Measurements from ENCODE around the gene FURIN. TPM values are rescaled to one million over a fixed set of nuclear protein-coding genes. Genes with fewer than 3 reads are reported as not detected.
"Not testable (repeated sequence)": the region's sequence is repeated elsewhere in the genome, so short reads cannot be mapped to it uniquely, and the experiment has no call there.

The FURIN gene
- polyA plus RNA-seq, 4 donors: 44.0 to 58.8 (median 51.6) TPM

DNA sequence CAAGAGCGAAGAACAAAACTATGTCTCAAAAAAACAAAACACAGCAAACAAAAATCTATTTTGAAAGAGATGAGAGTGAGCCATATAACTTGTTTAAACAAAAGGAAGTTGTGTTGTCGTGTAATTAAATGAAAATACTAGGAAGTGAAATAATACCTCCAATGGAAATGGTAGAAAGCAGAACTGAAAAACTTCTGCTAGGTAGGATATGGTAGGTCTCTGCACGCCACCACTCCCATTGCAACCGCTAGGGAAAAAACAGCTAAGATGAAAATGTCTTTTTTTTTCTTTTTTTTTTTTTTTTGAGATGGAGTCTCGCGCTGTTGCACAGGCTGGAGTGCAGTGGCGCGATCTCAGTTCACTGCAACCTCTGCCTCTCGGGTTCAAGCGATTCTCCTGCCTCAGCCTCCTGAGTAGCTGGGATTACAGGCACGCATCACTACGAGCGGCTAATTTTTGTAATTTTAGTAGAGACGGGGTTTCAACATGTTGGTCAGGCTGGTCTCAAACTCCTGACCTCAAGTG is 28.8 kb downstream of the FURIN start:
- DNase-seq (ENCODE audit: low read depth in 4 of 4, low spot score in 2 of 4): not testable (repeated sequence)

DNA sequence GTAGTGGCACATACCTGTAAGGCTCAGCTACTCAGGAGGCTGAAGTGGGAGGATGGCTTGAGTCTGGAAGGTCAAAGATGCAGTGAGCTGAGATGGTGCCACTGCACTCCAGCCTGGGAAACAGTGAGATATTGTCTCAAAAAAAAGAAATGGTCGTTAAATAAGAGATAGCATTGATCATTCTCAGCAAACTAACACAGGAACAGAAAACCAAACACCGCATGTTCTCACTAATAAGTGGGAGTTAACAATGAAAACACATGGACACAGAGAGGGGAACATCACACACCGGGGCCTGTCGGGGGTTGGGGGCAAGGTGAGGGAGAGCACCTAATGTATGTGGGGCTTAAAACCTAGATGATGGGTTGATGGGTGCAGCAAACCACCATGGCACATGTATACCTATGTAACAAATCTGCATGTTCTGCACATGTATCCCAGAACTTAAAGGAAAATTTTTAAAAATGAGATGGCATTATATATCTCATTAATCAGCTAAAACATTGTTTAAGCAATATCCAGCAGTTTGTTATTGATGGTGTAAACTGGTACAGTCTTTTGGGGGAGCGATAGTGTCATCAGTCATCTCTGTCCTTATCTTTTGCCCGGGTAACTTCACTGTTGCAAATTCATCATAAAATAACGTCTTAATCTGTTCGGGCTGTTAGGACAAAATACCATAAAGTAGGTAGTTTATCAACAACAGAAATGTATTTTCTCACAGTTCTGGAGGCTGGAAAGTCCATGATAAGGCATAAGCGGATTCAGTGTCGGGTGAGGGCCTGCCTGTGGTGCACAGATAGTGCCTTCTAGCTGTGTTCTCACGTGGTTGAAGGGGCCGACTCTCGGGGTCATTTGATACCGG is 33.0 kb downstream of the FURIN start:
- no peak for DNase-seq (ENCODE audit: low read depth in 4 of 4, low spot score in 2 of 4)

DNA sequence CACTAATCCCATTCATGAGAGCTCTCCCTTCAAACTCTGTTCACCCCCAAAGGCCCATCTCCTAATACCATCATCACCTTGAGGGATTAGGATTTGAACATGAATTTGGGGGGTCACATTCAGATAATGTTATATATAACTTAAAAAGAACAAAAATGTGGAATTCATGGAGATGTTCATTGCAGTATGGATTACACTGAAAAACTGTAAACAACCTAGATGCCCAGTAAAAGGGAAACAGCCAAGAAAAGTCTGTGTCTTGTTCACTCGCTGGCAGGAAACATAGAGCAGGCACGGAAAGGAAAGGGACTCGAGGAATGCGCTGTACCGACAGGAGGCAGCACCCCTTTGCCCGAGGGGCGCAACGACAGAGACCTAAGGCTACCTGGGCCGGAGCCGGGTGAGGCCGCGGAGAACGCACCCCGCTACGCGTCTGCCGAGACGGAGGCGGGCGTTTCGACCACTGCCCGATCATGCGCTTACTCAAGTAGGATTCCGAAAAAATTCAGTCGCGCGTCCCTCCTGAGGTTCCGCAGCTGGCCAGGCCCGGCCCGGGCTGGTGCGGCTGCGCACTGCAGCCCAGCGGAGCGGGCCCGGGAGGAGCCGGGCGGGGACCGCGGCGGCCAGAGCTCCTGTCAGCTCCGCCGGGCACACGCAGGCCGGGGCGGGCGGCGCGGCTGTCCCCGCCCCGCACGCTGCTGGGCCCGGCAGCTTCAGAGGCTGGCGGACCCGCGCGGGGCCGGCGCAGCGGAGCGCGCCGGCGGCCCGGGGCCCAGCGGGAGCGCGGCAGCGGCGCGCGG is 33.9 kb downstream of the FURIN start:
- DNase-seq (ENCODE audit: low read depth in 4 of 4, low spot score in 2 of 4): peak in 2 of 4 donors; percentile 69 to 71

DNA sequence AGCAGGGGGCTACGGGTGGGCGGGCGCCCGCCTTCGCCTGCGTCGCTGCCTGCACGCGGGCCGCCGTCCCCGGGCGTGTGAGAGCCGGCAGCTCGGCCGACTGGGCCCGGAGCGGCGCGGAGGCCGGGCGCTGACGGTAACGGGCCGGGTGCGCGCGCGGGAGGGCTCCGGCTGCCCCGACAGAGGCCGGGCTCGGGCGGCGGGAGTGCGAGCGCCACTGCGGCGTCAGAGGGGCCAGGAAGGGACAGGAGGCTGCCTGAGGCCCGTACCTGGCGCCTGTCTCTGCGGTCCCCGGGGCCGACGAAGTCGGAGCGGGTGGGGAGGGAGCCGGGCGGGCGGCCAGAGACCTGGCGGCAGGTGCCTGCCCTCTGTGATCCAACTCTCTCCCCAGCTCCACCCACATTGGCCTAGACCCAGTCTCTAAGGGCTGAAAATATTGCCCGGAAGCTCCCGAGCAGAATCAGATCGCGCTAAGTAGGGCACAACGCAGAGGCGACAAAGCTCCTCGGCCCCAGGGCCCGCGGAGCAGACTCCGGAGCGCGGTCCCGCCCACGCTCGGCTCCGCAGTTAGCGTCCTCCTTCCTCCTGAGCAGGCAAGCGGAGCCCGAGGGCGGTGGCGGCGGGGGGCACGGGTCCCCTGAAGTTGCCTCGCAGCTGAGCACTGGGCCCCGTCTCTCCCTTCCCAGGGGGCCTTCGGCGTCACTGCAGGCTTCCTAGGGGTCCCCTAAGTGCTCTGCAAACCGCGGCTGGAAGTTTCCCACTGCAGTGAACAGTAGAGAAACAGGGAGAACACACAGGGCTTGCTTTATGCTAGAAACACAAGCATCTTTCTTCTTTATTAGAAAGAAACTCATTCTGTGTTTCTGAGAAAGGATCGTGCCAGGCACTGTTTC is 34.7 kb downstream of the FURIN start, which contains the start of gene MAN2A2:
Gene MAN2A2 (plus strand): TSS at position 463 of the 893 bp plus-strand sequence. CDS start 906 bp downstream, outside the sequence.
- peak in 1 of 4 donors; percentile 49 for DNase-seq (ENCODE audit: low read depth in 4 of 4, low spot score in 2 of 4)

DNA sequence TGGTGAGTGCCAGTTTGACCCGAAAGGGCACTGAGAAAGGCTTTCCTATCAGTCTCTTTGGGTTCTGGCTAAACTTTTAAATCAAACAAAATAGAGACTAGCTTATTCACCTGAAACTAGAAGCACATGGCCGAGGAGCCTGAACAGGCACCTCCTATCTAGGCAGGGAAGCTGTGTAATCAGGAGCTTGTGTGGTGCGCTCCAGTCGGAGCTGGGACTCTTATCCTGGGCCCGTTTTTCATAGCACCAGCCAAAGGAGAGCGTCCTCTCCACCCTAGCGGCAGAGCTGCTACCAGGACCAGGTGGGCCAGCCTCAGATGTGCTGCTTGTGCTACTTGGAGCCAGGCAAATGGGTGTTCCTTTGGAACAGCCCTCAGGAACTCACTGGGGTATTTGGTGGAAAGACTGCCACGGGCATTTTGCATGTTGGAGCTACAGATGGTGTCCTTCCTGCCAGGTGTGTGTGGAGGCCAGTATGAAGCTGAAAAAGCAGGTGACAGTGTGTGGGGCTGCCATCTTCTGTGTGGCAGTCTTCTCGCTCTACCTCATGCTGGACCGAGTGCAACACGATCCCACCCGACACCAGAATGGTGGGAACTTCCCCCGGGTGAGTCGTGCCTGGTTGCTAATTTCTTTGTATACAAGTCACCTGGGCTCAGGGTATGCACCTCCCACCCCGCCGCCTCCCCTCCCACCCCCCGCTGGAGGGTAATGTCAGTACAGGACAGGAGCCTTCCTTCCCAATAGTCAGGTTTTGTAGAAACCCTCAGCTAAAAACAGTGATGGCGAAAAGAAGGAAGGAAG is 35.5 kb downstream of the FURIN start:
- no peak for DNase-seq (ENCODE audit: low read depth in 4 of 4, low spot score in 2 of 4)

DNA sequence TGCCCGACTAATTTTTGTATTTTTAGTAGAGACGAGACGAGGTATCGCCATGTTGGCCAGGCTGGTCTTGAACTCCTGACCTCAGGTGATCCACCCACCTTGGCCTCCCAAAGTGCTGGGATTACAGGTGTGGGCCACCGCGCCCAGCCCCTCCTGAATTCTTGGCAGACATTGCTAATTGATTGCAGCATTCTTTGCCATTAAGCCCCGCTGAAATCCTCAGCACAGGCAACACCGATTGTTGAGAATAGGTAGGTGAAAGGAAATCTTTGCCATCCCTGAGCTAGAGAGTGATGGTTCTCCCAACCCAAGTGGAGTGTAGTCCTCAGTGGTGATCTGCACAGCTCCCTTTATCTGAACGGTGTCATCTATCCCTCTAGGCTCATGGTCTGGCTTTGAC is 36.4 kb downstream of the FURIN start:
- DNase-seq (ENCODE audit: low read depth in 4 of 4, low spot score in 2 of 4): no peak

DNA sequence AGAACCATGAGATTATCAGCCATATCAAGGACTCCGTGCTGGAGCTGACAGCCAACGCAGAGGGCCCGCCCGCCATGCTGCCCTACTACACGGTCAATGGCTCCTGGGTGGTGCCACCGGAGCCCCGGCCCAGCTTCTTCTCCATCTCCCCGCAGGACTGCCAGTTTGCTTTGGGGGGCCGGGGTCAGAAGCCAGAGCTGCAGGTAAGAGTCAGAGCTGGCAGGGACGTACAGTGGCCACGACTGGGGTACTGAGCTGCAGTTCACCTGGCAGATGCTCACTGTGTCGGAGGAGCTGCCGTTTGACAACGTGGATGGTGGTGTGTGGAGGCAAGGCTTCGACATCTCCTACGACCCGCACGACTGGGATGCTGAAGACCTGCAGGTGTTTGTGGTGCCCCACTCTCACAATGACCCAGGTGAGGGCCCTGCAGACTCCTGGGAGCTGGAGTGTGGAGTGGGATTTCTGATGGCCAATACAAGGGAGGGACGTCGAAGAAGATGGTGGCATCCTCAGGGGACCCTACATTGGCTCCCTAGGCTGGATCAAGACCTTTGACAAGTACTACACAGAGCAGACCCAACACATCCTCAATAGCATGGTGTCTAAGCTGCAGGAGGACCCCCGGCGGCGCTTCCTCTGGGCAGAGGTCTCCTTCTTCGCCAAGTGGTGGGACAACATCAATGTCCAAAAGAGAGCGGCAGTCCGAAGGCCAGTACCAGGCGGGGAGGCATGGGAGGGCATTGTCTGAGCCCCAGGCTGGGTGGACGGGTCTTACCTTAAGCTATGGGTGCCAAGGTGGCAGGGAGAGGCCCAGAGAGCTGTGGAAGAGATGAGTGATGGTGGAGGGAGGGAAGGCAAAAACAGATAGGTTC is 37.2 kb downstream of the FURIN start:
- no peak for DNase-seq (ENCODE audit: low read depth in 4 of 4, low spot score in 2 of 4)

DNA sequence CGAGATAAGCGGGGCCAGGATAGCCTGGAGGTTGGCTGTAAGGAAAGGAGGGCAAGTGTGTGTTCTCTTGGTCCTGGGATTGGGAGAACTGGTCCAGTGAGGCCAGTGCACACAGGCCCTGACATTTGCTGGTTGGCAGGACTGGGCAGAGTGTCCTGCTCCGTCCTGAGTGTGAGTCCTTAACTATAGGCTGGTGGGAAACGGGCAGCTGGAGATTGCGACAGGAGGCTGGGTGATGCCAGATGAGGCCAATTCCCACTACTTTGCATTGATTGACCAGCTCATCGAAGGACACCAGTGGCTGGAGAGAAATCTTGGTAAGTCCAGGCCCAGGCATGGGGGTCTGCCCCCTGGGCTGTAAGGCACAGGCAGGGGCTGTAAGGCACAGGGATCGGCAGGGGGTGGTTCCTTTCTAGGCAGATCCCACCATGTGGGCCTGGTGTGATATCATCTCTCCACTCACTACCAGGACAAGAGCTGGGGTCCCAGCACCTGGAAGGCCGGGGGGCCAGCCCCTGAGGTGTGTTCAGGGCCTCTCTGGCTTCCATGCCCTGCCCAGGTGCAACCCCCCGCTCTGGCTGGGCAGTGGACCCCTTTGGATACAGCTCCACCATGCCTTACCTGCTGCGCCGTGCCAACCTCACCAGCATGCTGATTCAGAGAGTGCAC is 37.9 kb downstream of the FURIN start:
- DNase-seq (ENCODE audit: low read depth in 4 of 4, low spot score in 2 of 4): no peak

DNA sequence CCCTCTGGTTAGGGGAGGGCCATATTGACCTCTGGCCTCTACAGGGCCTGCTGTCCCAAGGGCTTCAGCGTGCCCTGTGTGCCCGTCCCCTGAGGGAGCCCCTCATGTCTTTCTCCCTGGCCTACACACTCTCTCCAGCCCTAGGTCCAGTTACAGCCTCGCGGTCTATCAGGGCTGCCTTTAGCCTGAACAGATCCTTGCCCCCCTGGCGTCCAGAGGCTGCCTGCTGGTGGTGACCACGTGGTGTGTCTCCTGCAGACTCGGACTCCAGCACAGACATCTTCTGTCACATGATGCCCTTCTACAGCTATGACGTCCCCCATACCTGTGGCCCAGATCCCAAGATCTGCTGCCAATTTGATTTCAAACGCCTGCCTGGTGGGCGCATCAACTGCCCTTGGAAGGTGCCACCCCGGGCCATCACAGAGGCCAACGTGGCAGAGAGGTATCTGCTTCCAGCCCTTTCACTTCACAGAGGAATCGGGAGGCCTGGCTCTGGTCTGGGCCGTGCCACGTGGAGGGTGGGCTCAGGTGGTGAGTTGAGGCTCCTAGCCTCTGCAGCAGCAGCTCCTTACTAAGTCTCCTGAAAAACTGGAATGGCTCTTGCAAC is 38.8 kb downstream of the FURIN start:
- no peak for DNase-seq (ENCODE audit: low read depth in 4 of 4, low spot score in 2 of 4)

DNA sequence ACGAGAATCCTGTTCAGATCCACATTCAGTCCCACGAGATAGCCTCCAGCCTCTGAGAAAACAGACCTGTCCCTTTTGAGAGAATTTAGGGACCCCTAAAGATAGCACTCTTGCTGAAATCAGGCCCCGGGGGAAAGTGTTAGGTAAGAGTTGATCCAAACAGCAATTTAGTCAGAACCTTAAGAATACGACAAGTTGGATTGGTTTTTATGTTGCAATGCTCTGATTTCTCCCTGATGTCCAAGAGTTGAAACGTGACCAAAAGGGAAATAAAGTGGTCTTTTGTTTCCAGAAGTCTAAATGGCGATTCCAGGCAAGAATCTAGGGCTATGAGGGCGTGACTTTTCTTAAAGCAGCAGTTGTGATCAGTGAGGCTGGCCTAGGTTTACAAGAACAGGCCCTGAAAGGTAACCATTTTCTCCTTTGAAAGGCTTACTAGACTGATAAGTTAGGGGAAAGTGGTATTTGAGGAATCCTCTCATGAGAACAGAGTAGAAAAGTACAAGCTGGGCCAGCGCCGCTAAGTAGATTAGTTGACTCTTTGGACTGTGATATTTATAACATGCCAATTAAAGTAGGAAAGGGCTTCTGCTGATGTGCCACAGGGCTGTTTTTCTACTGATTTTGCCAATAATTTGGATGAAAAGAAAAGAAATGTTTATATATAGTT is 39.6 kb downstream of the FURIN start:
- no peak for DNase-seq (ENCODE audit: low read depth in 4 of 4, low spot score in 2 of 4)

DNA sequence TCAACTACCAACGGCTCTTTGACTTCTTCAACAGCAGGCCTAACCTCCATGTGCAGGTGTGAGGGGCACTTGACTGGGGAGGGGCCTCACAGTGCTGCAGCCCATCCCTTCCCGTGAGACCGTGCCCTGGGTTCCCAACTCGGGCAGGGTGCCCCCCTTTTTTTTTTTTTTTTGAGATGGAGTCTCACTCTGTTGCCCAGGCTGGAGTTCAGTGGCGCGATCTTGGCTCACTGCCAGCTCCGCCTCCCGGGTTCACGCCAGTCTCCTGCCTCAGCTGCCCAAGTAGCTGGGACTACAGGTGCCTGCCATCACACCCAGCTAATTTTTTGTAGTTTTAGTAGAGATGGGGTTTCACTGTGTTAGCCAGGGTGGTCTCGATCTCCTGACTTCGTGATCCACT is 41.1 kb downstream of the FURIN start:
- not testable (repeated sequence) for DNase-seq (ENCODE audit: low read depth in 4 of 4, low spot score in 2 of 4)

DNA sequence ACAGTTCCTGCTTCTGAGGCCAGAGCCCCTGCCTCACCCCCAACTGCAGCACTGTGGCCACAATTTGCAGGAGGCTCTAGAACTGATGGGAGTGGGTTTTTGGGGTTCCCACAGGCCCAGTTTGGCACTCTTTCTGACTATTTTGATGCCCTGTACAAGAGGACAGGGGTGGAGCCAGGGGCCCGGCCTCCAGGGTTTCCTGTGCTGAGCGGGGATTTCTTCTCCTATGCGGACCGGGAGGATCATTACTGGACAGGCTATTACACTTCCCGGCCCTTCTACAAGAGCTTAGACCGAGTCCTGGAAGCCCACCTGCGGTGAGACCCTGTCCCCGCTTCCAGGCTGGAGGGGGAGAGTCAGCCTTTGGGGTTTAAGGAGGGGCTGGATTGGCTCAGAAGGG is 41.6 kb downstream of the FURIN start:
- DNase-seq (ENCODE audit: low read depth in 4 of 4, low spot score in 2 of 4): no peak

DNA sequence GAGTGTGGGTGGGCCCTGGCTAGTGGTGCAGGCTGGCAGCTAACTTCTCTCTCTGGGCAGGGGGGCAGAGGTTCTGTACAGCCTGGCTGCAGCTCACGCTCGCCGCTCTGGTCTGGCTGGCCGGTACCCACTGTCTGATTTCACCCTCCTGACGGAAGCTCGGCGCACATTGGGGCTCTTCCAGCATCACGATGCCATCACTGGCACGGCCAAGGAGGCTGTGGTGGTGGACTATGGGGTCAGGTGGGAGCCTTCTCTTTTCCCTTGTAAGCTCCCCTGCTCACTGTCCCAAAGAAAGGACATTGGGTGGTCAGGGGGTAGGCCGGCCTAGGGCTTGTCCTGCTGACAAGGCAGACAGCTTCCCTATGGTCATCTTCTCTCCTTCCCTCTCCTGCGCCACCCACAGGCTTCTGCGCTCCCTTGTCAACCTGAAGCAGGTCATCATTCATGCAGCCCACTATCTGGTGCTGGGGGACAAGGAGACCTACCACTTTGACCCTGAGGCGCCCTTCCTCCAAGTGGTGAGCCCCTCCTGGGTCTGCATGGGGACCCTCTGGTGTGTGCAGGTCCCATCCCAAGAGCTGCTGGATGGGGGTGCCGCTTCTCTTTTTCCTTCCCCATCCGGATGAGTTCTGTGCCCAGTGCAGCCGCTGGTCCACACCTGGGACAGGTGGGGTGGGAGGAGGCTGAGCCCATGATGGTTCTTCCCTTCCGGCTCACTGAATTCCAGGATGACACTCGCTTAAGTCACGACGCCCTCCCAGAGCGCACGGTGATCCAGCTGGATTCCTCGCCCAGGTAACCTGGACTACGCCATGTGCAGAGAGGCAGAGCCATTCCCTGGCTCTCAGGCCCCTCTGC is 42.3 kb downstream of the FURIN start:
- no peak for DNase-seq (ENCODE audit: low read depth in 4 of 4, low spot score in 2 of 4)

DNA sequence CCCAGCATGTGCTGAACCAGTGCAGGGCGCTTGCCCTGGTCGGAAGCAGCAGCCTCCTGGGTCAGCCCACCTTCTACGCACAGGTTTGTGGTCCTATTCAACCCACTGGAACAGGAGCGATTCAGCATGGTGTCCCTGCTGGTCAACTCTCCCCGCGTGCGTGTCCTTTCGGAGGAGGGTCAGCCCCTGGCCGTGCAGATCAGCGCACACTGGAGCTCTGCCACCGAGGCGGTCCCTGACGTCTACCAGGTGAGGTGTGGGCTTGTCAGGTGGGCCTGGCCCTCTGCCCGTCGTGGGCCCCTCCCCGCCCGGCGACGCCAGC is 42.9 kb downstream of the FURIN start:
- DNase-seq (ENCODE audit: low read depth in 4 of 4, low spot score in 2 of 4): no peak

DNA sequence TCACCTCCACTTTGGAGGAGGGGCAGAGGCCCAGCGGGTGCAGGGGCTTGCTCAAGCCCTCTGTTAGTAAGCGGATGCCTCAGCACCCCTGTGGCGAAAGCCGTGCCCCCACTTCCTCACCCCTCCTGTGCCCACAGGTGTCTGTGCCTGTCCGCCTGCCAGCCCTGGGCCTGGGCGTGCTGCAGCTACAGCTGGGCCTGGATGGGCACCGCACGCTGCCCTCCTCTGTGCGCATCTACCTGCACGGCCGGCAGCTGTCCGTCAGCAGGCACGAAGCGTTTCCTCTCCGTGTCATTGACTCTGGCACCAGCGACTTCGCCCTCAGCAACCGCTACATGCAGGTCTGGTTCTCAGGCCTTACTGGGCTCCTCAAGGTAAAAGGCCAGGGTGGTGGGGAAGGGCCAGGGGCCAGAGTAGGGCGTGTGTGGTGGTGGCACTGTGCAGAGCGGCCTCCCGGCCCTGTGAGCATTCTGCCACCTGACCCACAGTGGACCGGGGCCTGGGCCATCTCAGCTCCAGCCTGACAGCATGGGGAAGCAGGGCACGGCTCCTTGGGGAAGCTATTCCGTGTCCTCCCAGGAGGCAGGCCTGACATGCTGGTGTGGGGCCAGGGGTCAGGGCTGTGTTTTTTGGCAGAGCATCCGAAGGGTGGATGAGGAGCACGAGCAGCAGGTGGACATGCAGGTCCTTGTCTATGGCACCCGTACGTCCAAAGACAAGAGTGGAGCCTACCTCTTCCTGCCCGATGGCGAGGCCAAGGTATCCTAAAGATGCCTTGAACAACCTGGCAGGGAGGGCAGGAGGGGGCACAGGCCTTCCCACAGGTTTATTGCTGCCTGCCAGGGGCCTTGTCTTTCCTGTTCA is 43.8 kb downstream of the FURIN start:
- no peak for DNase-seq (ENCODE audit: low read depth in 4 of 4, low spot score in 2 of 4)

DNA sequence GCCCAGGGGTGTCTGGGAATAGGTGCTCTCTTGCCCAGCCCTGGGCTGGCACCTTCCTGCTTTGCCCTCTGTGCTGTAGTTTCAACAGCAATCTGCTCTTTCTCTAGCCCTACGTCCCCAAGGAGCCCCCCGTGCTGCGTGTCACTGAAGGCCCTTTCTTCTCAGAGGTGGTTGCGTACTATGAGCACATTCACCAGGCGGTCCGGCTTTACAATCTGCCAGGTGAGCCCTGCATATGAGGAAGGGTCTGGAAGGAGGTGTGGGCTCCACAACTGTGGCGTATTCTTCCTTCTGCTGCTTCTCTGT is 44.3 kb downstream of the FURIN start:
- no peak for DNase-seq (ENCODE audit: low read depth in 4 of 4, low spot score in 2 of 4)

All from left renal cortex interstitium (tissue), 4 donors.